Stimulated activated CD8-positive, alpha-beta memory T cell treated with anti-CD3 and anti-CD28 coated beads, Interleukin-15, amount 100 ng/mL, for 48 hours (primary cell): Measurements from ENCODE around the gene EHMT1.

Experiments used
- DNase-seq, 2 donors: peaks; one replicate each; pipeline ENCODE4 v3.0.0-alpha.2; 2020; ENCODE audit warnings: low read depth in 2 of 2

Gene EHMT1

DNA sequence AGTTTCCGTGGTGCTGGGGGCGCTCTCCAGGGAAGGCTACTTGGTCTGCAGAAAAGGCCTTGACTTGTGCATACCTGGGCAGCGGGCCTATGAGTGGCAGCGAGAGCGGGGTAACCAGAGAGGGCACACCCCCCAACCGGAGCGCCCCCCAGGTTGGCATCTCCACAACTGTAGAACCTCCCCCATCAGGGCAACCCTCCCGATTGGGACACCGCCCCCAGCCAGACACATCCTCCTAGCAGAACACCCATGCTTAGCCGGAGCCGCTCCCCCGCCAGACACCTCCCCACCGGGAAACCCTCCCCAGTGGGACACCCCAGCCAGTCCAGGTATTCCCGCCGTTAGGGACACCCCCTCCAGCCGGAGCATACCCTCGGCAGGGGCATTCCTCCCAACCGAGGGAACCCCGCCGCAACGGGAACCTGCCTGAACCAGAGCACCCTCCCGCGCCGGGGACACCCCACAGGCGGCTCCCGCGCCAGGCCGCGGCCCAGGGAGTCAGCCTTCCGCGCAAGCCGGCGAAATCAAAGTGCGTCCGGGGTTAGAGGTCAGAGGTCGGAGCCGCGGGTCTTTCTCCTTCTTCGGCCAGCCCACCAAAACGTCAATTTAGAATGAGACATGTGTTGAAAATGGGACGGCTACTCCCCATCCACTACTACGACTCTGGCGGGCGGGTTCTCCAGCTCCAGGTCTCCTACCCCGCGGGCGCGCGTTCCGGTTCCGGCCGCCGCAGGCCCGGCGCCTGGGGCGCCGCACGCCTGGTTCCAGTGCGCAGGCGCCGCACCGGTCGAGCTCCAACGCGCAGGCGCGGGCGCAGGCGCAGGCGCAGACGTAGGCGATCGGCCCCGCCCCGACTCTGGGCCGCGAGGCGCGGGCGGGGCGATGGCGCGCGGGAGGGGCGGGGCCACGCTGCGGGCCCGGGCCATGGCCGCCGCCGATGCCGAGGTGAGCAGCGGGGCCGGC is at the start of gene EHMT1:
TSS of gene EHMT1 (plus strand) at position 901 of the 963 bp plus-strand sequence. CDS start at position 925, 24 bp downstream.
- peak; percentile 81 to 87 for DNase-seq

DNA sequence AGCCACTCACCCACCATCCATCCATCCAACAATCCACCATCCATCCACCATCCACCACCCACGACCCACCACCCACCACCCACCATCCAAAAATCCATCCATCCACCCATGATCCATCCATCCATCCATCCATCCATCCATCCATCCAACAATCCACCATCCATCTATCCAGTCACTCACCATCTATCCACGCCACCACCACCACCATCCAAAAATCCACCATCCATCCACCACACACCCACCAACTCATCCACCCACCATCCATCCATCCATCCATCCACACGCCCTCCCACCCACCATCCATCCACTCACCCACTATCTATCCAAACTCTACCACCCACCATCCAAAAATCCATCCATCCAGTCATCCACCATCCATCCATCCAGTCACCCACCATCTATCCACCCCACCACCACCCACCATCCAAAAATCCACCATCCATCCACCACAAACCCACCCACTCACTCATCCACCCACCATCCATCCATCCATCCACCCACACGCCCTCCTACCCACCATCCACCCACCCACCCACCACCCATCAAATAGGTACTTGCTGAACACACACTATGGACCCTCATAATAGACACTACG is 49.1 kb upstream of the EHMT1 start:
- DNase-seq: no peak

DNA sequence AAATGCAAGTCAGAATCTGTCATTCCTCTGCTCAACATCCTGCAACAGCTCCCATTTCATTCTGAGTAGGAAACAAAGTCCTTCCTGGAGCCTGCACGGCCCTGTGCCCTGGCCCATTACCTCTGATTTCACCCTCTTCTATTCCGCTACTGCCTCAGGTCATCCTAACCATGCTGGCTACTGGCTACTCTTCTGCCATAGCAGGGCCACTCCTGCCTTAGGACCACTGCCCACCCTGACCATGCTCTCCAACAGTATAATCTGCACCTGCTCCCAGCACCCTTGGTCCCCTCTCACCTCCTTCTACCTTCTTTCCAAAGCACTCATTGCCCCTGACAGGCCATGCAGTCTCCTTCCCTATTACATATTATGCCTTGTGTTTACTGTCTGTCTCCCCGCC is 48.2 kb upstream of the EHMT1 start:
- no peak for DNase-seq

DNA sequence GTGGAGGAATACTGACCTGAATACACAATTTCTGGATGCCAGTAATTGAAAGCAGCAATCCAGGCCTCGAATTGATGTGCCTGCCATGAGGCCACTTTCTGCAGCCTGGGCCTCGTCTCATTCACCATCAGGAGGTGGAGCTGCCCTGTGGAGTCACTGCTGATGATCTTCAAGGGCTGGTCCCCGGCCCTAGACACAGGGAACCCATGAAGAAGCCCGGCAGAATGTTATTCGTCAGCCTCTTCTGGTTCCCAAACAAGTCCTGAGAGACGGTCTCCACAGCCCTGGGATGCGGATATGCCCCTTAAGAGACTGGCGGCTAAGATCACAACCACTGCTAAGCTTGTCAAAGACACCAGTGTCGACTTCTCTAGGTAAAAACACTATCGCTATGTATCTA is 44.6 kb upstream of the EHMT1 start:
- no peak for DNase-seq

DNA sequence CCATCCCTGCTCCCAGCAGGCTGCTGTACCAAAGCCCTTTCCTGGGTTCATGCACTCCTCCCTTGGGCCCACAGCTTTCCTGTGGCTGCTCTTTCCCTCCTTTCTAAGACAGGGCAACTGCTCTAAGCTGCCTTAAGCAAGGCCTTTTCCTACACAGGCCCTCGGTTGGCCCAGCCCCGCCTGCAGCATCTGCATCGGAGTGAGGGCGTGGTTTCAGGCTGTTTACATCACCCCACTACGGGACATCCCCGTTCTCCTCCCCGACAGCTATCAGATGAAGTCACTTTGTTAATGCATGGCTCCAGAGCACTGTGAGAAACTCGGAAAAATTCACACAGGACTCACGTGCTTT is 43.5 kb upstream of the EHMT1 start:
- no peak for DNase-seq

DNA sequence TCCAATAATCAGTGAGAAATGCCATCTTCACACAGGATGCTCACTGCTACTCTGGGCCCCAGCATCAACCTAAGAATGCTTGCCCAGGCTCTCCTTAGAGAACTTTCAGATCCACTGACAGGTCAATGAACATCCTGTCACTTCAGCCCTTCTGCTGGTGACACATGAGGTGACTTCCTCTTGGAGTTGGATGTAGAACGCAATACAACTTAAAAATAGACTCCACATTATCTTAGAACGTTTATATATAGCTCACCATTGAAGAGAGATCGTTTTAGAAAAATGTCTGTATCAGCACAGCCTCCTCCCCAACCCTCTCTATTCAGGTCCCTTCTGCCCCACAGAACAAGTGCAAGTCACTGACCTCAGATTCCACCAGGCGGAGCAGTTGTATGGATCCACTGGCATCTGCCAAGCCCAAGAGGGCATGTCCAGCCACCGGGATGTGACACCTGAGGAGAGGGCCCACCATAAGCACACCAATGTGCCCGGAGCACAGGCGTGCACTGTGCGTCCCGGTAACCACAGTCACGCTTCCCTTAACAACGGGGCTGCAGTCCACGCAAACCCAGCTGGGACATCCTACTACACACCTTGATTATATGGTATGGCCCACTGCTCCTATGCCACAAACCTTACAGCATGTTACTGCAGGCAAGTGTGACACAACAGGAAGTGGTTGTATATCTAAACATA is 42.9 kb upstream of the EHMT1 start:
- no peak for DNase-seq

DNA sequence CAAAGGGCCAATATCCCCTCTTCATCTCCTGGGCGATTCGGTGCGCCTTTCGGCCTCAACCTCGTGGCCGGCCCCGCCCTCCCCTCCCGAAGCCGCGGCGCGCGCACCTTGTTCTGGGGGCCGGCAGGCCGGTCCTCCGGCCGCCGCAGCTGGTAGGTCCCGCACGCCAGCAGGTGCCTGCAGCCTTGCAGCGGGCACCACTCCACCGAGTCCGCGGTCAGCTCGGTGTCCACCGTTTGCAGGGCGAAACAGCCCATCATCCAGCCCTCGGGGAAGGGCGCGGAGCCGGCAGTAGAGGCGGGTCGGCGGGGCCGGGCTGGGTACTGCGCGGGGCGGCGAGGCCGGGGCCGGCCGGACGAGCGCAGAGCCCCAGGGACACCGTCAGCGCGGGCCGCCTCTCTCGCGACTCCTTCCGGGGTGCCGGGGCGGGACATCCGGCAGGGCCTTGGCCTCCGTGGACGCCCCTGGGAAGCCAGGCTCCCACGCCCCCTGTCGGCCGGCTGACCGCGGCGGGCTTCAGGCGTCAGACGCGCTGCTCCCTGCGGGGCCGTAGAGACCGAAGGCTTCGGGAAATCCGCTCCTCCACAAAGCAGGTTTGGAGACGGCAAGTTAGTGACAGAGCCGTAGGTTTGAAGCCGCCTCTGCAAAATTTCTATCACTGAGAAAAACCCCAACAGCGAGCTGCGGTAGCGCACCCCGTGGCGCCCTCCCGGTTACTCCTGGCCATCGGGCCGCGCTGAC is 40.1 kb upstream of the EHMT1 start, which contains the start of gene DPH7:
TSS of gene DPH7 (minus strand) at position 408 of the 741 bp plus-strand sequence. CDS start at position 260, 148 bp downstream.
- peak; percentile 92 to 96 for DNase-seq

DNA sequence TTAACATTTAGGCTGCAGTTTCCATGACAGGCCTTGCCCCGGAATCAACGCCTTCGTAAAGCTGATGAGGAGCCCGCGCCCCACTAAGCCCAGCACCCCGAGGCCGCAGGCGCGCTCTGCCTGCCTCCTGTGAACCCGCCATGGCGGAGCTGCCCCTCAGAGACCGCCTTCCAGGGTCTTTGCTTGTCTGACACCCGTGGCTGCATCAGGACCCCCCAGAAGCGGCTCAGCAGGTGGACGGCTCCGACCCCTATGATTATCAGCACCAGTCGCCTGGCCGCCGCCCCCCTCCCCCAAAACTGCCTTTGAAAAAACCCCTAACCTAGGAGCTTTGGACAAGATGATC is 39.6 kb upstream of the EHMT1 start:
- DNase-seq: no peak

DNA sequence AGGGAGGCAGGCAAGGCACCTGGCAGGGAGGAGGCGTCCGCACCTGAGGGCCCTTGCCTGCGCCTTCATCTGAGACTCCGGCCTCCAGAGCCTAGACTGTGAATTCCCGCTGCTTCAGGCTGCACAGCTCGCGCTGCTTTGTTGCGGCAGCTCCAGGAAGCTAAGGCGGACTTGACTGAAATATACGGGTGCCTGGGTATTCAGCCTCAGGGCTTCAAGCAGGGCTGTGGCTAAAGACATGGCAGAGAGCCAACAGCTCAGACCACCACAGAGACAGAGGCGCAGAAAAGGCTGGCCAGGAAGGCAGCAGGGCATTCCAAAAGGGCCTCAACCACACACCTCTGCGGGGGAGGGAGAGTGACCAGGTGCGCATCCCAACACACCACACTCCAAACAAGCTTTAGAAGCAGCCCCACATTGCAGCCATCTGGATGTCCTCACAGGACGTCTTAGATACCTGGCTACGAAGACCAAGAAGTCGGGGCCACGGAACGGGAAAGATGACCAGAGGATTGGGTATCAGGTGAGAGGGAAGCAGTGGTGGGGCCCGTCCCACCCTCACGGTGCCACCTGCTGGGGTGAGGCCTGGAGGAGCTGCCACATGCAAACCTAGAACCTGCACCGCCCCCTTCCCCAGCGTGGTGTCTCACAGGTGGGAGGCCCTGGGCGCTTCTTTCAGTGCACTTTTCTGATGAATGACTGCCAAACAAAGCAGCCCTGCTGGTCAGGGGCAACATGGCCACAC is 38.4 kb upstream of the EHMT1 start:
- no peak for DNase-seq

DNA sequence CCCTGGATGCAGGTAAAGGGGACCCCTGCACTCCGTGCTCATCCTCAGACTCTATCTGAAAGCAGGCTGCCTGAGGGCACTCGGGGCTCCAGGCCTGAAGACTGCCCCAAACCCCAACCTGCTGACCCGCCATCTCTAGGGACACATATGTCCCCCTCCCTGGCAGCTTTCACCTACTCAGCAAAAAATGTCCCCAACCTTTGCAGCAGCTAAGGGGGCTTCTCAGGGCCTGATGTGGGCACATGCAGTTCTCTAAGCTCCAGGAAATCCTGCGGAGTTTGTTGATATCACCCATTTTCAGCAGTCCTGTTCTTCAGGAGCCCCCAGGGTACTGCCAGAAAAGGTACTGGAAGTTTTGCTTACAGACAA is 37.9 kb upstream of the EHMT1 start:
- DNase-seq: no peak

DNA sequence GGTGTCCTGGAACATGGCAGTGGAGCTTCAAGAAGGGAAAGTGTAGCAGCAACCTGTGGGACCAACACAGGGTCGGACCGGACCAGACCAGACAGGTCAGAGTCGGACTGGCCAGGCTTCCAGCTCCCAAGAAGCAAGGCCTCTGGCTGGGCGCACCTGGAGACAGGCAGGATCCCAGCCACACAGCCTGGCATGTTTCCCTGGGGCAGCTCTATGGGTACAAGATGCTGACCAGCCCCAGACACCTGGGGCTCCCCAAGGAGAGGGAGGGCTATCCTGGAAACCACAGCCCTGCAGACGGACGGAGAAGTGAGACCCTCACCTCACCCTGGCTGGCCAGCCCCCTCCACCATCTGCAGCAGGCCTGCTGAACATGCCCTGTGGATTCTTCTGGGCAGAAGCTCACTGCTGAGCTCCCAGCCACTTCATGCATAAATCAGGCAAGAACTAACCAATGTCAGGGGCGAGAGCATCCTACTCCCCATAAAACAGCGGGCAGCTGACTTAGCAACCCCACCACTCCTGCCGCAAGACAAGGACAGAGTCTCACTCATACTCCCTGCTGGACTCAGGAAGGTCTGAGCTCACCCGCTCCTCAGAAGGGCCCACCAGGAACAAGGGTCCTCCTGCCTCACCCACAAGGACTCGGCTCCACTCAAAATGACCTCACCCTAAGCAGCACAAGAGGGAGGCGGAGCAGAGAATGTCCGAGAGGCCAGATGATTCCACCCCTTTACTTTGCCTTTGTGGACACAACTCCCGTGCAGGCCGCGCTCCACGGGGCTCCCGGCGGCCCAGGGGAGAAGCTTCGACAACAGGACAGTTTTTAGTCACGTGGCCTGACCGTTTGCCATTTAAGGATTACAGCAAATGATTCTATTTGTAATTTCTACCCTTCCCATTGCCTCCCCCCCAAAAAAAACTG is 37.2 kb upstream of the EHMT1 start:
- no peak for DNase-seq

DNA sequence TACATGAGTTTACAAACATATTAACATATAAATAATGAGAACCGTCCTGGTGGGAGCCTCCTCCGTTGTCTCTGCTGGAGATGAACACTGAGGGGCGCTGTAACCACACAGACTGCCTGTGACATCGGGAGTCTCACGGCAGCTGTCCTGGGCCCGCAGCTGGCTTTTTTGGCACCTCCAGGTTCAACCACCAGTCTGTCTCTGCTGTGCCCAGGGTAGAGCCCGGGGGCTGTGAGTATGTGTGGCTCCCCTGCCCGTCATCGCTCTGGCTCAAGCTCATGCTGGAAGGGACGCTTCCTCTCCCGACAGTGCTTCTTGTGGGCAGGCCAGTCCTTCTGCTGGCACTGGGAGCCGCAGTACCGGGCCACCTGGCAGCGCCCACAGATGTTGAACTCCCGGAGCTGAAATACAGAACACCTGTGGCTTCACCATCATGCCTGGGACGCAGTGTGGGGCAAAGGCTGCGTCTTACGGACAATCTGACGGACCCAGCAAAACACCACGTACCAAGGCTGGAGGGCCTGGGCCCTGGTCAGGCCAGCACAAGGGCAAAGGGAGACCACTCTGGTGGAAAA is 36.4 kb upstream of the EHMT1 start:
- DNase-seq: no peak

DNA sequence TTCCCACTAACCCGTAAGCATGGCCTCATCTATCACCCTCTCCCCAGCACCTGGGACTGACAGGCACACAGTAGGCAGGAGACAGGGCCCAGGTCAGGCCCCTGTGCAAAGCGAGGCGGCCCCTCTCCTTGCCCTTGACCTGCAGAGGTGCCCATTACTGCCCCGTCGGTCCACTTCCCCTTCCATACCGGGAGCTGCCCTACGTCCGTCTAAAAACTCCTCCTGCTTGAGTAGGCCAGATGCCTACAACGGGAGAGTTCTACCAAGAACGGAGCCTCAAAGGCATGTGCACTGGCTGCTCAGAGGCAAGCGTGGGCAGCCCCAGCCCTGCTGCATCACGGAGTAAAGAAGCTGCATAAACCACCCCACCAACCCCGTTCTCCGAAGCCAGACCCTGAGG is 35.5 kb upstream of the EHMT1 start:
- DNase-seq: no peak

DNA sequence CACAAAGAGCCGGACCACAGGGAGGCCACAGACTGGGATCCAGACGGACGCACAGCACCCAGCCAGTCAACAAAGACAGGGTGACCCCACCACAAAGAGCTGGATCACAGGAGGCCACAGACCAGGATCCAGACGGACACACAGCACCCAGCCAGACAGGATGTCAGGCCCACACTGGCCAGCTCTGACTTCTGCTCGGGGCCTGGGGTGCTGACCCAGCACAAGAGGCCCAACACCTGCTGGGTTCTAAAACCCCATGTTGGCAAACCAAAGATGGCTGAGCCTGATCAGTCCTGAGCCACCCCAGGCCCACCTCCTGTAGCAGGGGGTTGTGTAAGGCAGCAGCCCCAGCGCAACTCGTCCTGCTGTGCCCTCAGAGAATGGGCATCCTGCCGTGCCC is 34.8 kb upstream of the EHMT1 start:
- DNase-seq: no peak

DNA sequence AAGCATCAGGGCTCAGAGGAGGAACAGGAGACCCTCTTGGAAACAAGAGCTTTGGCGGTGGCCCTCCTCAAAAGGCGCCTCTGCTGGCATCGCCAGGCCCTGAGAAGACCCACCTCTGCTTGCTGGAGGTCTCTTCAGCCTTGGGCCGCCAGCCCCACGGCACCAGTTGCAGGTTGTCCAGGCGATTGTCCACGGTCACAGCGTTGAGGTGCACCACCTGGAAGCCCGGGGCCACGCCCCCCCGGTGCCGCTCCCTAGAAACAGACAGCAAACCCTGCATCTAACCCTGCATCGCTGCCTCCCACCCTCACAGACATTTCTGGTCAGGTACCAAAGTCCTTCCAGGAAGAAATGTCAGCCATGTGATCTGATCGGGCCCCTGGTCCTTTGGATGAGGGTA is 32.0 kb upstream of the EHMT1 start:
- no peak for DNase-seq

DNA sequence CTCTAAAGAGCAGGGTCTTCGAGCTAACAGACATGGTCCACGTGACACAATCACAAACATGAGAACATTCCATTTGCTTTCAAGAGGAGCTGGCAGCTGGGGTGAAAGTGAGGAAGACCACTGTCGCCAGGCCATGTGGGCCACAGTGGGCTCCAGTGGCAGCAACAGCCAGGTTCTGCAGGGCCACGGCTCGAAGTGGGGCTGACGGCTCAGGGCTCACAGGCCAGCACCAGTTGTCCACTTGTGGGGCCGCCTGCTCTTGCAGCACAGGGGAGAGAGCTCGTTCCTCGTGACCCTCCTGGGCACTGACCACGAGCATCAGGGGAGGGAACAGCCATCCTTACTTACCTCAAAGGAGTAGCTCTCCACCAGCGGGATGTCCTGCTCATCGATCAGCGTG is 30.5 kb upstream of the EHMT1 start:
- DNase-seq: no peak

DNA sequence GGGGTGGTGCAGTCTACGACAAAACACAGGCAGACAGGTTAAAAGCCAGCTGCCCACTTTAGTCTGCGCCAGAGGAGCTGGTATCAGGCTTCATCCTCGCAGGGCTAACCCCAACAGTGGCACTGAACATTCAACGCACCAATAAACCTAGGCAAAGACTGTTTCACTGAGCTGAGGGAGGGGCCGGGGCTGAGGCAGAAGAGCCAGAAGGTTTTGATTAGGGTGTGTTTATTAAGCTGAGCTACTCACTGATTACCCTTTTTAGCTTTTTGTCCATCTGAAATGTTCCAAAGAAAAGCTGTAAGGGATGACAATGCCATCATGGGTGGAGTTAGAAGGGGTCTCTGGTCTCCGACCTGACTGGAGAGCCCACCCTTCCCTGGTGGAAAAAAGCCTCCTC is 29.9 kb upstream of the EHMT1 start:
- DNase-seq: no peak

DNA sequence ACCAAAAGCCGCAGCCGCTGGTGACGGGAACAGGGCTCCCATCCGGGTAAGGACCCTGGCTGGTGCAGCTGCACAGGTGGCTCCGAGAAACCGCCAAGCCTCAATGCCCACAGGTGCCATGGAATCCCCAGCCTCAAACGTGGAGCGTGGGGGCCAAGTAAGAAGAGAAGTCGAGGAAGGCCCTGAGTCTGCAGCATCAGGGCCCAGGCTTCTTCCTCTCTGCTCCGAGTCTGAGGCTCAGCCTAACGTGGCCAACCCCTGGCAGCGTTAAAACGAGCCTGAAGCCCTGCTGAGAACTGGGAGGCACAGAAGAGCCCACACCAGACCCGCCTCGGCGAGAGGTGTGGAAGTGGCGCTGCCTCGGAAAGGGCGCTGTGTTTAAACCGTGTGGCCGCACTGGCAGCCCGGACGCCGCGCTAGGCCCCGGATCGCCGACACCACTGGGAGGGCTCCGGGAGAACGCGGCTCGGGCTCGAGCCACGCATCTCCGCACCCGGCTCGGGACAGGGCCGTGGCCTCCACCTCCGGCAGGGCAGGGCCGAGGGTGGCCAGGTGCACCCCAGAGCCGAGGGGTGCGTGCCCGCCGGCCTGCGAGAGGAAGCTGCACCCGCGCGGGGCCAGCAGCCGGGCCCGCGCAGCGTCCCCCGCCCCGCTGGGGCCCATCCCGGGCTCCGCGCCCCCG is 29.2 kb upstream of the EHMT1 start:
- DNase-seq: no peak

DNA sequence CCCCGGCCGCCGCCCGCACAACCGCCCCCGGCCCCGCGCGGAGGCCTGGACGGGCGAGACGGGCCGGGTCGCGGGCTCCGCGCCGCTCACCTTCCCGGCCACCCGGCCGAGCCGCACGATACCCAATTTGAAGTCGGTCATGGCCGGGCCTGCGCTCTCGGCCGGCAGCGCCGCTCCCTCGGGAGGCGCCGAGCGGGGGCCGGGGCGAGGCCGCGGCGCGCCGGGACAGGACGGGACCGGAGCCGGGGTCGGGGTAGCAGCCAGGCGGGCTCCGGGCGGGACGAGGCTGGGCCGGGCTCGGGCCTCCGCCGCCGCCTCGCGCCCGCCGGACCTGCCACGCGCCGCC is 28.7 kb upstream of the EHMT1 start:
- no peak for DNase-seq
